WTC11 (cell line): ENCODE data around the gene GGACT. TPM values are rescaled to one million over a fixed set of nuclear protein-coding genes. Genes with fewer than 3 reads are reported as not detected.

ENCODE experiments used
- ATAC-seq: fragments of 200-7000 bp; cut with Tn5 transposase; 2 replicates; pipeline ENCODE4 v1.10.0; 2021; ENCODE audit warnings: mild to moderate bottlenecking, moderate library complexity
- CTCF ChIA-PET: fragments of 300-600 bp; sonication (Branson Sonifier 250); formaldehyde crosslinking; loops from one replicate; lab custom pipeline; 2021; ENCODE audit warnings: antibody characterized with exemption; lab: Charles Lee
- POLR2A ChIA-PET: fragments of 350-600 bp; sonication (Branson Sonifier 250); formaldehyde crosslinking; loops from one replicate; lab custom pipeline; 2021; ENCODE audit warnings: antibody characterized with exemption; lab: Charles Lee
- DNase-seq: peaks from one replicate; pipeline ENCODE4 v3.0.0; 2021; ENCODE audit warnings: low spot score
- H3K27ac Mint-ChIP-seq: 2 replicates; pipeline ENCODE4 v1.8.0; 2021; ENCODE audit warnings: mixed read lengths
- H3K27me3 Mint-ChIP-seq: 2 replicates; pipeline ENCODE4 v1.8.0; 2021; ENCODE audit warnings: low read depth, mild to moderate bottlenecking, moderate library complexity, mixed read lengths
- H3K36me3 Mint-ChIP-seq: 2 replicates; pipeline ENCODE4 v1.8.0; 2021; ENCODE audit warnings: mixed read lengths
- H3K4me1 Mint-ChIP-seq: 2 replicates; pipeline ENCODE4 v1.8.0; 2022; ENCODE audit warnings: mixed read lengths
- H3K4me3 Mint-ChIP-seq: 2 replicates; pipeline ENCODE4 v1.8.0; 2021; ENCODE audit warnings: mild to moderate bottlenecking, moderate library complexity, mixed read lengths
- H3K9me3 Mint-ChIP-seq: 2 replicates; pipeline ENCODE4 v1.8.0; 2021; ENCODE audit warnings: mixed read lengths
- AFF4 ChIP-seq: sonication (generic); formaldehyde crosslinking; IDR thresholded peaks from 2 replicates; pipeline ENCODE4 v1.8.1; 2023; ENCODE audit warnings: mild to moderate bottlenecking, missing genetic modification reagents, borderline replicate concordance
- ARID4B ChIP-seq: sonication (generic); formaldehyde crosslinking; IDR thresholded peaks from 2 replicates; pipeline ENCODE4 v1.8.0; 2023; ENCODE audit warnings: missing genetic modification reagents, mild to moderate bottlenecking, borderline replicate concordance
- ATF1 ChIP-seq: sonication (generic); formaldehyde crosslinking; IDR thresholded peaks from 2 replicates; pipeline ENCODE4 v1.8.1; 2023; ENCODE audit warnings: mild to moderate bottlenecking, moderate library complexity, missing genetic modification reagents
- CBFB ChIP-seq: sonication (generic); formaldehyde crosslinking; IDR thresholded peaks from 2 replicates; pipeline ENCODE4 v1.8.1; 2022; ENCODE audit warnings: mild to moderate bottlenecking, low read depth, missing genetic modification reagents
- E2F1 ChIP-seq: sonication (generic); formaldehyde crosslinking; IDR thresholded peaks from 2 replicates; pipeline ENCODE4 v1.8.0; 2022; ENCODE audit warnings: mild to moderate bottlenecking, missing genetic modification reagents
- EMX1 ChIP-seq: fragments of 250-450 bp; sonication (Bioruptor Pico); IDR thresholded peaks from 2 replicates; pipeline ENCODE4 v1.8.0; 2021; ENCODE audit warnings: mild to moderate bottlenecking
- FOXP1 ChIP-seq: sonication (generic); formaldehyde crosslinking; IDR thresholded peaks from 2 replicates; pipeline ENCODE4 v1.8.0; 2022; ENCODE audit warnings: missing genetic modification reagents, mild to moderate bottlenecking, moderate library complexity, borderline replicate concordance
- SMAD3 ChIP-seq: sonication (generic); formaldehyde crosslinking; IDR thresholded peaks from 2 replicates; pipeline ENCODE4 v1.8.0; 2022; ENCODE audit warnings: missing genetic modification reagents, mild to moderate bottlenecking, borderline replicate concordance
- SP1 ChIP-seq: sonication (generic); formaldehyde crosslinking; conservative IDR thresholded peaks from 2 replicates; pipeline ENCODE4 v1.8.1; 2022; ENCODE audit warnings: missing genetic modification reagents
- TP53 ChIP-seq: sonication (generic); formaldehyde crosslinking; IDR thresholded peaks from 2 replicates; pipeline ENCODE4 v1.8.1; 2023; ENCODE audit warnings: mild to moderate bottlenecking, missing genetic modification reagents
- USF1 ChIP-seq: sonication (generic); formaldehyde crosslinking; IDR thresholded peaks from 2 replicates; pipeline ENCODE4 v1.8.0; 2022; ENCODE audit warnings: mild to moderate bottlenecking, missing genetic modification reagents
- USF2 ChIP-seq: sonication (generic); formaldehyde crosslinking; IDR thresholded peaks from 2 replicates; pipeline ENCODE4 v1.8.1; 2023; ENCODE audit warnings: mild to moderate bottlenecking, missing genetic modification reagents, moderate library complexity
- ZBTB21 ChIP-seq: sonication (generic); formaldehyde crosslinking; IDR thresholded peaks from 2 replicates; pipeline ENCODE4 v1.8.1; 2023; ENCODE audit warnings: mild to moderate bottlenecking, missing genetic modification reagents, borderline replicate concordance
- ZNF317 ChIP-seq: sonication (generic); formaldehyde crosslinking; IDR thresholded peaks from 2 replicates; pipeline ENCODE4 v1.8.1; 2023; ENCODE audit warnings: low read depth, mild to moderate bottlenecking, moderate library complexity, missing genetic modification reagents, borderline replicate concordance
- total RNA-seq: library from RNA; stranded (reverse); gene quantifications from 3 replicates; pipeline ENCODE4 v1.2.3, GENCODE V29; 2021

The GGACT gene
- total RNA-seq, 1 experiment from 2014 or later: 2.4 TPM

- TF ChIP-seq TP53 (CRISPR knock-in tag) (no peak), FOXP1 (CRISPR knock-in tag) (no peak), ATF1 (no peak), ARID4B (CRISPR knock-in tag) (no peak), E2F1 (CRISPR knock-in tag) (no peak), SMAD3 (CRISPR knock-in tag) (no peak), CBFB (CRISPR knock-in tag) (0 out of 2 replicates have a peak, but pooled peaks have one; percentile 3), AFF4 (CRISPR knock-in tag) (no peak), SP1 (CRISPR knock-in tag) (no peak), ZBTB21 (no peak), USF2 (CRISPR knock-in tag) (peak; percentile 56), EMX1 (CRISPR knock-in tag) (no peak), ZNF317 (no peak), USF1 (CRISPR knock-in tag) (peak; percentile 29; the same call in 1 of the 2 replicates)
- peak overlapping the region; percentile 99 for H3K27ac Mint-ChIP-seq
Measured at GRCh38 chr13:100491164-100491842, 97.3 kb downstream of the GGACT start.

More at GRCh38 chr13:100491164-100491842, 97.3 kb downstream of the GGACT start:
- no peak for DNase-seq
- ChIA-PET POLR2A (no interaction called here), CTCF (interaction anchor here (0.8 to 1.1 kb wide), 5 partner anchors 20 to 891 kb away, joined by 3 to 6 read pairs (median 5); no protein-coding TSS in a partner anchor)
- H3K4me1 Mint-ChIP-seq: peaks cover 42% of the 10 kb centered on the region
- H3K4me3 Mint-ChIP-seq: peak overlapping the region; percentile 42
- ATAC-seq: no peak
- no peaks in the 10 kb centered on the region for H3K27me3 Mint-ChIP-seq
- 0 out of 2 replicates have a peak, but pooled peaks cover 8% of the 10 kb centered on the region for H3K9me3 Mint-ChIP-seq
- H3K36me3 Mint-ChIP-seq: peaks cover 13% of the 10 kb centered on the region; the same call in 1 of the 2 replicates
